Jurkat, Clone E6-1 (cell line): ENCODE measurements around the gene NR5A2.

Experiments
- DNase-seq: peaks from one replicate; pipeline ENCODE4 v3.0.0-alpha.2; 2011; ENCODE audit warnings: low read depth, low spot score
- H3K4me3 ChIP-seq: 2 replicates; pipeline ENCODE4 v1.5.1; 2011; ENCODE audit warnings: mild to moderate bottlenecking, low read length, control low read depth, moderate library complexity

Gene NR5A2

GRCh38 chr1:200053091-200053490 lies 25.6 kb downstream of the NR5A2 start:
- DNase-seq = no peak

GRCh38 chr1:200053646-200054045 lies 26.1 kb downstream of the NR5A2 start:
- no peak for DNase-seq
- H3K4me3 ChIP-seq = no peak overlapping the region

More at GRCh38 chr1:200053091-200053490, 25.6 kb downstream of the NR5A2 start:
- no peak overlapping the region for H3K4me3 ChIP-seq

GRCh38 chr1:200058341-200058740 lies 30.8 kb downstream of the NR5A2 start:
- DNase-seq = no peak
- no peak overlapping the region for H3K4me3 ChIP-seq

GRCh38 chr1:200062143-200062542 lies 34.6 kb downstream of the NR5A2 start:
- DNase-seq = no peak
- H3K4me3 ChIP-seq = no peak overlapping the region

- DNase-seq = no peak
- H3K4me3 ChIP-seq = no peak overlapping the region
Observed at GRCh38 chr1:200072636-200073285, 45.3 kb downstream of the NR5A2 start.

GRCh38 chr1:200073286-200073637 lies 45.8 kb downstream of the NR5A2 start:
- DNase-seq = no peak
- no peak overlapping the region for H3K4me3 ChIP-seq

- no peak overlapping the region for H3K4me3 ChIP-seq
- DNase-seq = no peak
Observed at GRCh38 chr1:200075522-200075921, 48.0 kb downstream of the NR5A2 start.

- no peak overlapping the region for H3K4me3 ChIP-seq
- DNase-seq = no peak
Observed at GRCh38 chr1:200075938-200076546, 48.5 kb downstream of the NR5A2 start.

- DNase-seq = no peak
- H3K4me3 ChIP-seq = no peak overlapping the region
Observed at GRCh38 chr1:200079232-200079940, 51.9 kb downstream of the NR5A2 start.

- H3K4me3 ChIP-seq = no peak overlapping the region
- no peak for DNase-seq
Observed at GRCh38 chr1:200081151-200081968, 53.9 kb downstream of the NR5A2 start.

- no peak overlapping the region for H3K4me3 ChIP-seq
- no peak for DNase-seq
Observed at GRCh38 chr1:200081969-200082245, 54.4 kb downstream of the NR5A2 start.

GRCh38 chr1:200082329-200082728 lies 54.8 kb downstream of the NR5A2 start:
- no peak for DNase-seq
- no peak overlapping the region for H3K4me3 ChIP-seq

- DNase-seq = no peak
- no peak overlapping the region for H3K4me3 ChIP-seq
Observed at GRCh38 chr1:200090252-200091159, 63.0 kb downstream of the NR5A2 start.

- H3K4me3 ChIP-seq = no peak overlapping the region
- DNase-seq = no peak
Observed at GRCh38 chr1:200095057-200095577, 67.6 kb downstream of the NR5A2 start.

- H3K4me3 ChIP-seq = no peak overlapping the region
- DNase-seq = no peak
Observed at GRCh38 chr1:200096774-200097173, 69.3 kb downstream of the NR5A2 start.

GRCh38 chr1:200099040-200099439 lies 71.5 kb downstream of the NR5A2 start:
- DNase-seq = no peak
- H3K4me3 ChIP-seq = no peak overlapping the region

GRCh38 chr1:200103966-200104583 lies 76.6 kb downstream of the NR5A2 start:
- DNase-seq = no peak
- H3K4me3 ChIP-seq = no peak overlapping the region

GRCh38 chr1:200107004-200107470 lies 79.5 kb downstream of the NR5A2 start:
- H3K4me3 ChIP-seq = no peak overlapping the region
- DNase-seq = no peak
